A549 (cell line): Measurements from ENCODE around the gene RXFP1. TPM values are rescaled to one million over a fixed set of nuclear protein-coding genes. Genes with fewer than 3 reads are reported as not detected.

Experiments
- ATAC-seq, 2 experiments: fragments of 200-7000 bp in 1 of 2; fragments of >200 bp in 1 of 2; cut with Nextera tagmentation in 1 of 2; cut with Tn5 transposase in 1 of 2; 3 replicates each; pipeline versions ENCODE4 v1.8.0 to v1.9.1; 2018 to 2020; ENCODE audit warnings: mild to moderate bottlenecking in 1 of 2, moderate library complexity in 1 of 2
- CTCF ChIA-PET: fragments of 300-600 bp; sonication (Branson Sonifier 250); formaldehyde crosslinking; extraction: SDS; loops from one replicate; lab custom pipeline; 2021; ENCODE audit warnings: antibody characterized with exemption, inconsistent platforms; lab: Yijun Ruan, JAX
- POLR2A ChIA-PET: fragments of 350-600 bp; formaldehyde crosslinking; extraction: SDS; loops from one replicate; lab custom pipeline; 2021; ENCODE audit warnings: antibody characterized with exemption, inconsistent platforms; lab: Yijun Ruan, JAX
- DNase-seq, 2 experiments: peaks; one replicate each; pipeline versions ENCODE4 v3.0.0 to v3.0.0-alpha.2; 2011 to 2016; ENCODE audit warnings: low read depth in 1 of 2, low spot score in 1 of 2
- FAIRE-seq: peaks from 2 replicates; lab custom pipeline; 2011; peaks lifted over from hg19 to GRCh38; lab: Jason Lieb, UNC
- H3K27ac ChIP-seq, 2 experiments: fragments of >200 bp; sonication (Bioruptor Twin); formaldehyde crosslinking; 3 replicates each; pipeline ENCODE4 v1.5.1; 2016 to 2017
- H3K4me1 ChIP-seq: fragments of >200 bp; sonication (Bioruptor Twin); formaldehyde crosslinking; 3 replicates; pipeline ENCODE4 v1.6.1; 2016
- H3K4me2 ChIP-seq: fragments of >200 bp; sonication (Bioruptor Twin); formaldehyde crosslinking; 3 replicates; pipeline ENCODE4 v1.6.1; 2016
- H3K4me3 ChIP-seq: fragments of >200 bp; sonication (Bioruptor Twin); formaldehyde crosslinking; 3 replicates; pipeline ENCODE4 v1.5.1; 2016
- H3K9me3 ChIP-seq: fragments of >200 bp; sonication (Bioruptor Twin); formaldehyde crosslinking; 3 replicates; pipeline ENCODE4 v1.6.1; 2016
- BCL3 ChIP-seq: fragments of >200 bp; sonication (Bioruptor Twin); formaldehyde crosslinking; IDR thresholded peaks from 3 replicates; pipeline ENCODE4 v1.6.1; 2016
- CBX2 ChIP-seq: fragments of 200-600 bp; sonication (generic); IDR thresholded peaks from 2 replicates; pipeline ENCODE4 v1.6.1; 2016; ENCODE audit warnings: low read depth, mild to moderate bottlenecking, borderline replicate concordance
- CHD2 ChIP-seq: fragments of 150-350 bp; IDR thresholded peaks from 2 replicates; pipeline ENCODE4 v1.6.1; 2014; ENCODE audit warnings: low read length; ENCODE audit not compliant: partially characterized antibody
- CTCF ChIP-seq: fragments of >200 bp; sonication (Bioruptor Twin); formaldehyde crosslinking; IDR thresholded peaks from 3 replicates; pipeline ENCODE4 v1.5.1; 2016
- EHF ChIP-seq: fragments of 250-450 bp; sonication (Bioruptor Pico); IDR thresholded peaks from 2 replicates; pipeline ENCODE4 v1.5.0; 2020; ENCODE audit warnings: mild to moderate bottlenecking
- ESRRA ChIP-seq: fragments of 150-350 bp; IDR thresholded peaks from 2 replicates; pipeline ENCODE4 v1.6.1; 2014; ENCODE audit warnings: mild to moderate bottlenecking, low read length, borderline replicate concordance
- FOSL2 ChIP-seq, 2 experiments: fragments of 450-650 bp in 1 of 2; fragments of >200 bp in 1 of 2; sonication (Bioruptor Twin) in 1 of 2; formaldehyde crosslinking; IDR thresholded peaks; 2 replicates each; pipeline versions ENCODE4 v1.5.0 to v1.6.1; 2016 to 2020; ENCODE audit warnings: mild to moderate bottlenecking in 1 of 2, moderate library complexity in 1 of 2
- FOXS1 ChIP-seq: fragments of 250-450 bp; sonication (Bioruptor Pico); IDR thresholded peaks from 2 replicates; pipeline ENCODE4 v1.5.0; 2020; ENCODE audit warnings: mild to moderate bottlenecking, moderate library complexity
- HDAC2 ChIP-seq: fragments of 200-600 bp; sonication (generic); IDR thresholded peaks from 2 replicates; pipeline ENCODE4 v1.6.1; 2016
- HEYL ChIP-seq: fragments of 250-450 bp; sonication (Bioruptor Pico); IDR thresholded peaks from 2 replicates; pipeline ENCODE4 v1.8.0; 2021; ENCODE audit warnings: mild to moderate bottlenecking, moderate library complexity
- HOXA7 ChIP-seq: fragments of 250-450 bp; sonication (Bioruptor Pico); IDR thresholded peaks from 2 replicates; pipeline ENCODE4 v1.5.0; 2020; ENCODE audit warnings: mild to moderate bottlenecking, moderate library complexity
- JUN ChIP-seq, 2 experiments: fragments of >200 bp; sonication (Bioruptor Twin); formaldehyde crosslinking; IDR thresholded peaks; 2 replicates in 1 of 2; 3 replicates in 1 of 2; pipeline ENCODE4 v1.6.1; 2016 to 2017
- KDM1A ChIP-seq: fragments of 200-600 bp; sonication (generic); IDR thresholded peaks from 2 replicates; pipeline ENCODE4 v1.6.1; 2016; ENCODE audit warnings: low read depth, mild to moderate bottlenecking
- MAFK ChIP-seq: fragments of 450-650 bp; IDR thresholded peaks from 2 replicates; pipeline ENCODE4 v1.6.1; 2014; ENCODE audit not compliant: partially characterized antibody
- NPAS2 ChIP-seq: fragments of 250-450 bp; sonication (Bioruptor Pico); IDR thresholded peaks from 2 replicates; pipeline ENCODE4 v1.8.0; 2022; ENCODE audit warnings: mild to moderate bottlenecking, moderate library complexity, borderline replicate concordance
- POLR2A ChIP-seq: IDR thresholded peaks from 2 replicates; pipeline ENCODE4 v1.6.1; 2012; ENCODE audit warnings: mild to moderate bottlenecking, low read length
- RAD21 ChIP-seq, 2 experiments: fragments of >200 bp in 1 of 2; sonication (Bioruptor Twin) in 1 of 2; formaldehyde crosslinking in 1 of 2; IDR thresholded peaks in 1 of 2; conservative IDR thresholded peaks in 1 of 2; 2 replicates in 1 of 2; 3 replicates in 1 of 2; pipeline ENCODE4 v1.6.1; 2012 to 2018; ENCODE audit warnings: inconsistent platforms in 1 of 2
- RARB ChIP-seq: fragments of 250-450 bp; sonication (Bioruptor Pico); IDR thresholded peaks from 2 replicates; pipeline ENCODE4 v1.8.0; 2021; ENCODE audit warnings: mild to moderate bottlenecking, moderate library complexity
- RCOR1 ChIP-seq: fragments of 150-350 bp; IDR thresholded peaks from 2 replicates; pipeline ENCODE4 v1.6.1; 2014; ENCODE audit warnings: antibody characterized with exemption, low read length, low read depth
- TP53 ChIP-seq: fragments of 250-450 bp; sonication (Bioruptor Pico); IDR thresholded peaks from 2 replicates; pipeline ENCODE4 v1.5.0; 2021; ENCODE audit warnings: mild to moderate bottlenecking, moderate library complexity
- ZC3H11A ChIP-seq: fragments of 450-650 bp; IDR thresholded peaks from 2 replicates; pipeline ENCODE4 v1.6.1; 2014; ENCODE audit warnings: antibody characterized with exemption, mild to moderate bottlenecking
- ZFP36 ChIP-seq: fragments of 450-650 bp; IDR thresholded peaks from 2 replicates; pipeline ENCODE4 v1.6.1; 2014; ENCODE audit warnings: borderline replicate concordance; ENCODE audit not compliant: partially characterized antibody
- WGBS: methylation state at CpG from one replicate; pipeline ENCODE4 v1.1.6; 2017; ENCODE audit errors: missing lambda C conversion rate; 5-methylcytosine and 5-hydroxymethylcytosine counted together
- polyA plus RNA-seq, 4 experiments: library from polyadenylated mRNA; depleted of rRNA in 3 of 4; stranded (reverse); fragments of >200 nt; fragmentation: RNase III in 1 of 4; extraction: RNeasy Plus Mini Kit Qiagen cat#74134 plus additional on column Dnase treatment in 1 of 4; gene quantifications; 2 replicates in 3 of 4; 3 replicates in 1 of 4; pipeline ENCODE4 v1.2.3, GENCODE V29; 2011 to 2017
- TF ChIP-seq, protein P1 (sequence below): fragments of 450-650 bp; IDR thresholded peaks from 2 replicates; pipeline ENCODE4 v1.6.1; 2014; ENCODE audit warnings: antibody characterized with exemption
- TF ChIP-seq, protein P2 (sequence below): IDR thresholded peaks from 2 replicates; pipeline ENCODE4 v1.6.1; 2012; ENCODE audit warnings: low read depth, borderline replicate concordance

The RXFP1 gene
- polyA plus RNA-seq, 2 of the 4 experiments (the other 2 are of a cell fraction) = not detected

GRCh38 chr4:158532556-158533231 lies 11.0 kb downstream of the RXFP1 start:
- TF ChIP-seq RCOR1 (no peak), NPAS2 (CRISPR knock-in tag) (no peak), HEYL (CRISPR knock-in tag) (no peak), CTCF (no peak), HDAC2 (no peak), BCL3 (no peak), ZC3H11A (no peak), ESRRA (no peak)
- TF ChIP-seq, protein P1, sequence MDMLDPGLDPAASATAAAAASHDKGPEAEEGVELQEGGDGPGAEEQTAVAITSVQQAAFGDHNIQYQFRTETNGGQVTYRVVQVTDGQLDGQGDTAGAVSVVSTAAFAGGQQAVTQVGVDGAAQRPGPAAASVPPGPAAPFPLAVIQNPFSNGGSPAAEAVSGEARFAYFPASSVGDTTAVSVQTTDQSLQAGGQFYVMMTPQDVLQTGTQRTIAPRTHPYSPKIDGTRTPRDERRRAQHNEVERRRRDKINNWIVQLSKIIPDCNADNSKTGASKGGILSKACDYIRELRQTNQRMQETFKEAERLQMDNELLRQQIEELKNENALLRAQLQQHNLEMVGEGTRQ = no peak
- TF ChIP-seq, protein P2, sequence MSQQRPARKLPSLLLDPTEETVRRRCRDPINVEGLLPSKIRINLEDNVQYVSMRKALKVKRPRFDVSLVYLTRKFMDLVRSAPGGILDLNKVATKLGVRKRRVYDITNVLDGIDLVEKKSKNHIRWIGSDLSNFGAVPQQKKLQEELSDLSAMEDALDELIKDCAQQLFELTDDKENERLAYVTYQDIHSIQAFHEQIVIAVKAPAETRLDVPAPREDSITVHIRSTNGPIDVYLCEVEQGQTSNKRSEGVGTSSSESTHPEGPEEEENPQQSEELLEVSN = no peak
- Histone ChIP-seq H3K4me3 (no peak overlapping the region), H3K4me1 (0 out of 3 replicates have a peak, but pooled peaks cover 3% of the 10 kb centered on the region), H3K27ac (no peak overlapping the region), H3K9me3 (no peaks in the 10 kb centered on the region), H3K4me2 (no peak overlapping the region)
- DNase-seq (no peak), FAIRE-seq (no peak), ATAC-seq (no peak)
- CTCF ChIA-PET = no interaction called here
- POLR2A ChIA-PET = no interaction called here
- WGBS = 46% methylated on average over 6 of the region's 6 CpGs

- H3K27ac ChIP-seq = no peak overlapping the region
- CTCF ChIA-PET = no interaction called here
- no peak for ATAC-seq
Observed at GRCh38 chr4:158534727-158535126, 13.0 kb downstream of the RXFP1 start.

More at GRCh38 chr4:158534727-158535126, 13.0 kb downstream of the RXFP1 start:
- no peak overlapping the region for H3K4me2 ChIP-seq
- no peak overlapping the region for H3K4me3 ChIP-seq
- FAIRE-seq (no peak), DNase-seq (no peak)
- 0 out of 3 replicates have a peak, but pooled peaks cover 3% of the 10 kb centered on the region for H3K4me1 ChIP-seq
- WGBS = 55% methylated on average over 3 of the region's 3 CpGs
- no peak for TF ChIP-seq FOSL2 (IDR thresholded peaks at IDR 0.05)
- no peak for TF ChIP-seq FOSL2 (CRISPR knock-in tag; IDR thresholded peaks at IDR 0.05)
- TF ChIP-seq EHF (CRISPR knock-in tag) = no peak
- no peak for TF ChIP-seq FOXS1 (CRISPR knock-in tag)
- no peak for TF ChIP-seq JUN (IDR thresholded peaks at IDR 0.05)
- TF ChIP-seq TP53 (CRISPR knock-in tag) = no peak
- TF ChIP-seq ESRRA = no peak
- no peak for TF ChIP-seq RARB
- TF ChIP-seq RAD21 (conservative IDR thresholded peaks at IDR 0.05 in 1 of 2, IDR thresholded peaks at IDR 0.05 in 1 of 2) = no peak
- TF ChIP-seq CBX2 = no peak
- no peak for TF ChIP-seq POLR2A
- TF ChIP-seq HDAC2 = no peak
- TF ChIP-seq ZFP36 = no peak
- TF ChIP-seq MAFK = no peak
- TF ChIP-seq KDM1A = no peak
- no peak for TF ChIP-seq HOXA7 (CRISPR knock-in tag)
- TF ChIP-seq, protein P2 = no peak
- no peak for TF ChIP-seq CHD2
- POLR2A ChIA-PET = no interaction called here
- H3K9me3 ChIP-seq = no peaks in the 10 kb centered on the region
